MM.1S (cell line): Measurements from ENCODE around the gene PIGH.
"Not testable (repeated sequence)": the region's sequence is repeated elsewhere in the genome, so short reads cannot be mapped to it uniquely, and the experiment has no call there.

Experiments used
- DNase-seq: peaks from one replicate; pipeline ENCODE4 v3.0.0-alpha.2; 2015
- H2AFZ ChIP-seq: fragments of 300-600 bp; sonication (generic); 2 replicates; pipeline ENCODE4 v1.6.0; 2016; ENCODE audit warnings: antibody characterized with exemption, low read length
- H3F3A ChIP-seq: fragments of 300-600 bp; sonication (generic); 2 replicates; pipeline ENCODE4 v1.6.1; 2016; ENCODE audit warnings: mild to moderate bottlenecking, antibody characterized with exemption, low read length, moderate library complexity, mixed read lengths; ENCODE audit not compliant: insufficient read depth
- H3K27ac ChIP-seq: fragments of 300-600 bp; sonication (generic); 2 replicates; pipeline ENCODE4 v1.5.1; 2016; ENCODE audit warnings: mild to moderate bottlenecking, low read length
- H3K27me3 ChIP-seq: fragments of 300-600 bp; sonication (generic); replicated peaks from 2 replicates; pipeline ENCODE4 v1.6.0; 2016; ENCODE audit warnings: low read length; ENCODE audit not compliant: insufficient read depth
- H3K36me3 ChIP-seq: fragments of 300-600 bp; sonication (generic); replicated peaks from 2 replicates; pipeline ENCODE4 v1.6.1; 2016; ENCODE audit warnings: mild to moderate bottlenecking, low read length, mixed read lengths; ENCODE audit not compliant: insufficient read depth
- H3K4me1 ChIP-seq: fragments of 300-600 bp; sonication (generic); 2 replicates; pipeline ENCODE4 v1.6.1; 2016; ENCODE audit warnings: low read length, mixed read lengths
- H3K4me2 ChIP-seq: fragments of 300-600 bp; sonication (generic); 2 replicates; pipeline ENCODE4 v1.6.0; 2016; ENCODE audit warnings: low read depth, low read length
- H3K4me3 ChIP-seq: fragments of 300-600 bp; sonication (generic); 2 replicates; pipeline ENCODE4 v1.5.1; 2016; ENCODE audit warnings: low read length, mixed read lengths
- H3K79me2 ChIP-seq: fragments of 300-600 bp; sonication (generic); 2 replicates; pipeline ENCODE4 v1.6.1; 2016; ENCODE audit warnings: mixed run types, low read length, mixed read lengths
- H3K9ac ChIP-seq: fragments of 300-600 bp; sonication (generic); 2 replicates; pipeline ENCODE4 v1.6.1; 2016; ENCODE audit warnings: low read length, mixed read lengths
- H3K9me2 ChIP-seq: fragments of 300-600 bp; sonication (generic); replicated peaks from 2 replicates; pipeline ENCODE4 v1.6.1; 2016; ENCODE audit warnings: mild to moderate bottlenecking, low read length, mixed read lengths; ENCODE audit not compliant: insufficient read depth
- H3K9me3 ChIP-seq: fragments of 300-600 bp; sonication (generic); replicated peaks from 2 replicates; pipeline ENCODE4 v1.6.1; 2016; ENCODE audit warnings: mild to moderate bottlenecking, low read length, mixed read lengths; ENCODE audit not compliant: insufficient read depth
- H4K20me1 ChIP-seq: fragments of 300-600 bp; sonication (generic); 2 replicates; pipeline ENCODE4 v1.6.1; 2016; ENCODE audit warnings: mild to moderate bottlenecking, low read length, moderate library complexity, mixed read lengths; ENCODE audit not compliant: insufficient read depth
- CTCF ChIP-seq: fragments of 300-600 bp; sonication (generic); IDR thresholded peaks from 2 replicates; pipeline ENCODE4 v1.5.1; 2016; ENCODE audit warnings: antibody characterized with exemption, low read length, mixed read lengths
- EZH2 ChIP-seq: fragments of 300-600 bp; sonication (generic); optimal IDR thresholded peaks from 2 replicates; pipeline ENCODE3; 2017; ENCODE audit warnings: low read depth, mild to moderate bottlenecking, antibody characterized with exemption, low read length, mixed read lengths
- EZH2phosphoT487 ChIP-seq: fragments of 300-600 bp; sonication (generic); IDR thresholded peaks from 2 replicates; pipeline ENCODE4 v1.6.1; 2018; ENCODE audit warnings: antibody characterized with exemption, low read length

The PIGH gene

GRCh38 chr14:67544590-67544989, 55.5 kb downstream of the PIGH start:
- no peaks in the 10 kb centered on the region for H4K20me1 ChIP-seq
- DNase-seq, result no peak
- H3K9ac ChIP-seq, result no peak overlapping the region
- H3K27me3 ChIP-seq, result no peaks in the 10 kb centered on the region
- no peaks in the 10 kb centered on the region for H3K4me1 ChIP-seq
- H3K4me2 ChIP-seq, result no peak overlapping the region
- H3F3A ChIP-seq, result no peaks in the 10 kb centered on the region
- H2AFZ ChIP-seq, result no peak overlapping the region
- TF ChIP-seq EZH2phosphoT487, result no peak
- TF ChIP-seq CTCF, result no peak
- TF ChIP-seq EZH2, result no peak
- H3K9me2 ChIP-seq, result no peaks in the 10 kb centered on the region
- H3K27ac ChIP-seq, result no peak overlapping the region
- no peaks in the 10 kb centered on the region for H3K79me2 ChIP-seq
- H3K4me3 ChIP-seq, result no peak overlapping the region
- no peaks in the 10 kb centered on the region for H3K36me3 ChIP-seq
- no peaks in the 10 kb centered on the region for H3K9me3 ChIP-seq

GRCh38 chr14:67542620-67543019, 57.4 kb downstream of the PIGH start:
- not testable (repeated sequence) for H3K79me2 ChIP-seq, H3K4me2 ChIP-seq, H3K9me2 ChIP-seq, H3K4me1 ChIP-seq, H3K4me3 ChIP-seq, H3K9ac ChIP-seq, H3F3A ChIP-seq, H4K20me1 ChIP-seq, H2AFZ ChIP-seq, H3K9me3 ChIP-seq, H3K27ac ChIP-seq, H3K36me3 ChIP-seq, H3K27me3 ChIP-seq, DNase-seq

- no peaks in the 10 kb centered on the region for H3K36me3 ChIP-seq
- no peak overlapping the region for H3K9ac ChIP-seq
- no peaks in the 10 kb centered on the region for H4K20me1 ChIP-seq
- TF ChIP-seq EZH2phosphoT487, result no peak
- TF ChIP-seq EZH2, result no peak
- no peak for TF ChIP-seq CTCF
- DNase-seq, result no peak
- no peak overlapping the region for H2AFZ ChIP-seq
- no peaks in the 10 kb centered on the region for H3K79me2 ChIP-seq
- no peak overlapping the region for H3K4me2 ChIP-seq
- no peak overlapping the region for H3K27ac ChIP-seq
- no peaks in the 10 kb centered on the region for H3K4me1 ChIP-seq
- no peaks in the 10 kb centered on the region for H3K9me3 ChIP-seq
- H3K27me3 ChIP-seq, result no peaks in the 10 kb centered on the region
- H3K4me3 ChIP-seq, result no peak overlapping the region
- H3K9me2 ChIP-seq, result no peaks in the 10 kb centered on the region
- H3F3A ChIP-seq, result no peaks in the 10 kb centered on the region
Measured at GRCh38 chr14:67541448-67542387, 58.4 kb downstream of the PIGH start.
